Stimulated activated CD8-positive, alpha-beta memory T cell treated with anti-CD3 and anti-CD28 coated beads, Interleukin-12 subunit alpha, Interleukin-12 subunit beta, amount 100 ng/mL, for 24 hours (primary cell): ENCODE results near the gene TTC19.
"Not testable (repeated sequence)": the region's sequence is repeated elsewhere in the genome, so short reads cannot be mapped to it uniquely, and the experiment has no call there.

Experiments used
- DNase-seq: peaks from one replicate; pipeline ENCODE4 v3.0.0-alpha.2; 2020; ENCODE audit errors: extremely low read depth

TTC19 gene

DNA sequence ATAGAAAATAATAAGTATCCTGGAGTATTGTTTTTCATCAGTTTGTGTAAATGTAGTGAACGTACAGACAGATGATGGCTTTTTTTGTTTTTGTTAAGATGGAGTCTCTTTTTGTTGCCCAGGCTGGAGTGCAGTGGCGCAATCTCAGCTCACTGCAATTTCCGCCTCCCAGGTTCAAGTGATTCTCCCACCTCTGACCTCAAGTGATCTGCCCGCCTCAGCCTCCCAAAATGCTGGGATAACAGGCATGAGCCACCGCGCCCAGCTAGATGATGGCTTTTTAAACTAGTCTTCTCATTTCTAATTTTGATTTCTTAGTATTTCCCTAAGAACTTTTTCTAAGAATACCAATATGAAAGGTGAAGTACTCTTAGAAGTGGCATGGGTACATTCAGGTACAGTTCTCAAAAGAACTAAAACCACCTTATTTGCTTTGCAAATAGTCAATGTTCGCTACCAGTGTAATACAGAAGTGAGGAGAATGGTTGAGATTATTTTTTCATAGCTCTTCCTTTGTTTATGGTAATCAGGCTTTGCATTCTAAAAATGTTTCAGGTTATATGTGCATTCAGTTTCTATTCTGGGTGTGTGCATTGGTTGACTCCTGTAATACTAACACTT lies 34.2 kb downstream of the TTC19 start:
- DNase-seq: no peak

DNA sequence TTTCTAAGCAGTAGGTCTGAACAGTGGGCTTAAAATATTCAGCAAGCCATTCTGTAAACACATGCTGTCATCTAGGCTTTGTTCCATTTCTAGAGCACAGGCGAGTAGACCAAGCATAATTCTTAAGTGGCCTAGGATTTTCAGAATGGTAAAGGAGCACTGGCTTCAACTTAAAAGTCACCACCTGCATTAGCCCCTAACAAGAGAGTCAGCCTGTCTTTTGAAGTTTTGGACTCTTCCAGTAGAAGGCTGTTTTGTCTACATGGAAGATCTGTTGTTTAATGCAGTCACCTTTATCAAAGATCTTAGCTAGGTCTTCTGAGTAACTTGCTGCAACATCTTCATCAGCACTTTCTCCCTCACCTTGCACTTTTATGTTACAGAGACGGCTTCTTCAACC lies 36.6 kb downstream of the TTC19 start:
- no peak for DNase-seq

DNA sequence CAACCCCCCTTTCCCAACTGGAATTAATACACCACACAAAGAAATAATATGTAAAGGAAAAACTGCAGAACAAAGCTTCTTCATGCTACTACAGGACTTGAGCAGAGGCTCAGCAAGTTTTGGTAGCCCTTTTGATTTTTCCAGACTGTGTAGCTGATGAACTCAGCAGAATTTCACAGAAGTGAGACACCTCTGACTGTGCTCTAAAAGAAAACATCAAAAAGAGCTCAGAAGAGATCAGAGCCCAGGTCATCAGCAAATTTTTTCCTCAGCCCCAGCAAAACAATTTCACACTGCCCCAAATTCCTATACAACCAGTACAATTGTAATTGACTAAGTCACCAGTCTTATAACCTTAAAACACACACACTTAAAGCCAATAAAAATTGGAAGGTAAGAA lies 38.0 kb downstream of the TTC19 start:
- DNase-seq: no peak

DNA sequence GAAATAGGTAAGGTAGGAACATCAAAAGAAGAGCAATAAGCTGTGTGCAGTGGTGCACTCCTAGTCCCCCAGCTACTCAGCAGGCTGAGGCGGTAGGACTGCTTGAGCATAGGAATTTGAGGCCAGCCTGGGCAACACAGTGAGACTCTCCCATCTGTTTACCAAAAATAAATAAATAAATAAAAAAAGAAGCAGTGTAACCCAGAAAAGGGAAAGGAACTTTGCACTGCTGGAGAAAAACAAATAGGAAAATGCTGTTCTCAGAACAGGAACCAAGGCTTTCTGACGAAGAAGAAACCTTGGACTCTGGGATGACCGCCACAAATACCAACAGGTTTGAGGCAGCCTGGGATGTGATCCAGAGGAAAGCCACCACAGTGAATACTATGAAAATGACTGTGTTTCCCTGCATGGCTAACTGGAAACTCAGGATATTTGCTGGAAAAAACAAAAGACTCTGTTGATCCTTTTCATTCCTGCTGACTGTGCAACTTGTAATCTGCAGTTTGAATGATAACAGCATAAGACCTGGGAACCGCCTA lies 41.2 kb downstream of the TTC19 start:
- no peak for DNase-seq

DNA sequence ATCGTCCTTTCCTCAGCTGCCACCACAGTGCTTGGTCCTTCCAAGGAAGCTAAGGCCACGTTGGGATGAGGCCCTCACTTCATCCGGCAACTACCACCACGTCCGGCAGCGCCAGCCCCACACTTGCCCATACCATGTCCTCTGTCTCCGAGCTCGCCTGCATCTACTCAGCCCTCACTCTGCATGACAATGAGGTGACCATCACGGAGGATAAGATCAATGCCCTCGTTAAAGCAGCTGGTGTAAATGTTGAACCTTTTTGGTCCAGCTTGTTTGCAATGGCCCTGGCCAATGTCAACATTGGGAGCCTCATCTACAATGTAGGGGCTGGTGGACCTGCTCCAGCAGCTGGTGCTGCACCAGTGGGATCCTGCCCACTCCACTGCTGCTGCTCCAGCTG lies 44.9 kb downstream of the TTC19 start:
- no peak for DNase-seq

DNA sequence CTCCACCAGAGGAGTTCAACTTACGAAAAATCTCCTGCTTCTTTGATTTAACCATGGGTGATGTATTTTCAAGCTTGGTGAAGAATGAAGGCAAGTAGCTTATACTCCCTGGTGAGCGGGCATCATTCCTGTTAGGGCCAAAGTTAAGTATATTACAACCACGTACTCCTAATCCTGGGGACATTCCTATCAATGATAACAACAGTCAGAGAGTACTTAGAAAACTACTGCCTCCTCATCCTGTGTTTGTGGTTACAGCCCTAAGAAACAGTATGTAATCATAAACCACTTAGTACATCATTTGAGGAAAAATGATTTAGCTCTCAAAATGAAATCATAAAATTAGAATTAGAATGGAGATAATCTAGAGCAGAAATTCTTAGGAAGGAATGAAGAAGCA lies 47.3 kb downstream of the TTC19 start:
- no peak for DNase-seq

DNA sequence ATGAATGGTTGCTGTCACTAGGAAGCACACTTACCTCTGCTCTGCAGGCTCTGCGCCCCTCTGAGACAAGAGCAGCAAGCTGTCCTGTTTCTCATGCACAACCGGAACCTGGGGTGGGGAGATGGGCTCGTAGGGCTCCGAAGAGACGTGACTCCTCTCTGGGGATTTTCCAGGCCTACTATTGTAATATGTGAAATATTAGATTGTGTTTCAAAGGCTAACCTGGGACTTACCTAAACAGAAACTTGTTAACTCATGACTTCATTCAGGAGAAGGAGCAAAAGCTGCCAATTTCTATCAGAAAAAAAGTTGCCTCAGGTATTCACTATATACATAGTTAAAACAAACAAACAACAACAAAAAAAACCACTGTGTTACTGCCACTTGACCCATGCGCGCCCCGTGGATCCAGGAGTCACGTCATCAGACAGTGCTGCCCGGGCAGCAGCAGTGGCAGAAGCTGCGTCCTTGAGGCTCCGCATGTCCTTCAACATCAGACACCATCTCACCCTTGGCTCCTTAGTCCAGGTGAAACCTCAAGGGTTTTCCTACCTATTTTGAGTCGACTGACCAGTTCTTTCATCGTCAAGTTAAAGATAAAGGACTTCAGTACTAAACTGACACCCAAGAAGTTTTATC lies 49.3 kb downstream of the TTC19 start:
- DNase-seq: no peak

DNA sequence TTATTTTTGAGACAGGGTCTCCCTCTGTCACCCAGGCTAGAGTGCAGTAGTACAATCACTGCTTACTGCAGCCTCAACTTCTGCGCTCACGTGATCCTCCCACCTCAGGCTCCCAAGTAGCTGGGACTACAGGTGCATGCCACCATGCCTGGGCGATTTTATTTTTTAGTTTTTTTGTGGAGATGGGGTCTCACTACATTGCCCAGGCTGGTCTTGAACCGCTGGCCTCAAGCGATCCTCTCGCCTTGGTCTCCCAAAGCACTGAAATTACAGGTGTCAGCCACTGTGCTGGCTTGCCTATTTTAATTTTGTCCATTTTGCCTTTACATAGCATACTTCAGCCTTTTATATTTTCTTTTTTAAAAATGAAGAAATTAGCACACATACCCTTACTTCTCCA lies 51.2 kb downstream of the TTC19 start:
- DNase-seq: no peak

DNA sequence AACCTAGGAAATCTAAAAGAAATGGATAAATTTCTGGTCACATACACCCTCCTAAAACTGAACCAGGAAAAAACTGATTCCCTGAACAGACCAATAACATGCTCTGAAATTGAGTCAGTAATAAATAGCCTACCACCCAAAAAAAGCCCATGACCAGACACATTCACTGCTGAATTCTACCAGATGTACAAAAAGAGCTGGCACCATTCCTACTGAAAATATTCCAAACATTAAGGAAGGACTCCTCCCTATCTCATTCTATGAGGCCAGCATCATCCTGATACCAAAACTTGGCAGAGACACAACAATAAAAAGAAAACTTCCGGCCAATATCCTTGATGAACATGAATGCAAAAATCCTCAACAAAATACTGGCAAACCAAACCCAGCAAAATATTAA lies 52.9 kb downstream of the TTC19 start:
- no peak for DNase-seq

DNA sequence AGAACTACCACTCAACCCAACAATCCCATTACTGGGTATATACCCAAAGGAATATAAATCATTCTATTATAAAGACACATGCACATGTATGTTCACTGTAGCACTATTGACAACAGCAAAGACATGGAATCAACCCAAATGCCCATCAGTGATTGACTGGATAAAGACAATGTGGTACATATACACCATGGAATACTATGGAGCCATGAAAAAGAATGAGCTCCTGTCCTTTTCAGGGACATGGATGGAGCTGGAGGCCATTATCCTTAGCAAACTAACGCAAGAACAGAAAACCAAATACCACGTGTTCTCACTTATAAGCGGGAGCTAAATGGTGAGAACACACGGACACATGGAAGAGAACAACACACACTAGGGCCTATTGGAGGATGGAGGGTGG lies 55.5 kb downstream of the TTC19 start:
- not testable (repeated sequence) for DNase-seq

DNA sequence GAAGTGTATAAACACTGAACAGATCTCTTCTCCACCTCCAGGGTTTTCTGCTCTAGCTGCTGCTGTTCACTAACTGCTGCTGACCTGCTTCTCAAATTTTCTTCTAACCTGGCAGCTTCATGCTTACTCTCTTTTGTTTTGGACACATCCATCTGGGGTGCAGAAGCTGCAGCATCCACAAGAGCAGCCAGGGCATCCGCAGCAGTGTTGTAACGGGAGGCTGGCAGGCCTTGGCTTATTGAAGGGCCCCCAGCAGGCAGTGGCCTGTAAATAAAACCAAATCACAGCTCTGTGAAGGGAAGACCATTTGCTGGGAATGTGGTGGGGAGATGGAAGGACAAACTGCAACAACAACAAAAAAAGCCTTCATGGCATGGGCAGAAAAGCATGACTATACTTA lies 62.0 kb downstream of the TTC19 start:
- no peak for DNase-seq

DNA sequence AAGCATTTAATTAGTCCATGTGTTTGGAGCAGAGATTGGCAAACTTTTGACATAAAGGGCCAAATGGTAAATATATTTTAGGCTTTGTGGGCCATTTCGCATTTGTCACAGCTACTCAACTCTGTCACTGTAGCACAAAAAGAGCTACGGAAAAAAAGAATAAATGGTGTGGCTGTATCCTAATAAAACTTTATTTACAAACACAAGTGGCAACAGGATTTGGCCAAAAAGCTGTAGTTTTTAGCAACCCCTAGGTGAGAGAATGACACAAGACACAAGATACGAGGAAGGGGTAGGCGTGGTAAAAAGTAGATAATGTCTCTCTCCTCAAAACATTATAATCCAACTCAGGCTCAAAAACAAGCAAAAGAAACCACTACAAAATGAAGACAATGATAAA lies 66.5 kb downstream of the TTC19 start:
- DNase-seq: no peak

DNA sequence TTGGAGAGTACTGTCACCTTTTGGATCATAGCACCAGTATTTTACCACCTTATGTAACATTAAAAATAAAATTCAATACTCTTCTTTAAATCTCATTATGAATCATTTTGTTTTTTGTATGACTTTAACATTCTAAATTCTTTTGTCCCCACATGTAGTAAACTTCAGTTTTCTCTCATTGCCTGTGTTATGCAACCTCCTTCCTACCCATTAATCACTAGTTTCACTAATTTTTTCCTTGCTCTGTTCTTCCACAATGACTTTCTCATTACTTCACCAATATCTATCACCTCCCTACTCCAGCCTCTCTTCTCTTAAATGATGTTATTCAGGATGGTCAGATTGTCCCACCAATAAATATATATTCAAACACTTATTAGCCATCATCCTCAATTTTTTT lies 68.7 kb downstream of the TTC19 start:
- no peak for DNase-seq

DNA sequence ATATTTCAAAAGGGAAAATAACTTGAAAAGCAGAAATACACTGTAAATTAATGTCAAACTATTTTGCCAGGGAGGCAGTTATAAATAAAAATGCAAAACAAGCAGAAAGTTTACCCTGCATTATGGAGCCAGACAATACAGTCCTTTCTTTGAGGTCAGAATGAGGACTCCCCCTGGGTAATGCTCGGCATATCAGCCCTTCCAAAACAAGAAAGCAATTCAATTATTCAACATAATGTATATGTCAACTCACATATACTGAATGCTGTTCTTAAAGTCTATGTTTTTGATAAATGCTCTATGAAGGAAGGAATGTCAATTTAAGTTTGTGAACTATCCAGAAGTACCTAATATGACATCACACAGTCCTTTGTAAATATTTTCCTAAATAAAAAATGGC lies 72.4 kb downstream of the TTC19 start:
- no peak for DNase-seq

DNA sequence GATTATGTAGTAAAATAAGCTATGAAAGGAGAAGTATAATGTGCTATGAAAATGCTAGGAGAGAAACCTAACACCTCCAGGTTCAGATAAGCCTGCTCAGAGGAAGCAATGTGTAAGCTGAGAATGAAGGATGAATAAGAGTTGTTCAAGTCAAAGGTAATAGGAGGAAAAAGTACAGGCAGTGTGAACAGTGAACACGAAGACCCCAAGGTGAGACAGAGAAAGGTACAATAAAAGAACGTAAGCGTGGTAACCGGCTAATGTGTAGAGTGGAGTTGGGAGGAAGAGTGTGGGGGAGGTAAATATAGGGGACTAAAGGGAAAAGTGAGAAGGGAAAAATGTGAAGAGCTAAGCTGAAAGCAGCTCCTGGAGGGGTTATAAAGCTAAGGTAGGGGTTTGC lies 74.2 kb downstream of the TTC19 start:
- no peak for DNase-seq

DNA sequence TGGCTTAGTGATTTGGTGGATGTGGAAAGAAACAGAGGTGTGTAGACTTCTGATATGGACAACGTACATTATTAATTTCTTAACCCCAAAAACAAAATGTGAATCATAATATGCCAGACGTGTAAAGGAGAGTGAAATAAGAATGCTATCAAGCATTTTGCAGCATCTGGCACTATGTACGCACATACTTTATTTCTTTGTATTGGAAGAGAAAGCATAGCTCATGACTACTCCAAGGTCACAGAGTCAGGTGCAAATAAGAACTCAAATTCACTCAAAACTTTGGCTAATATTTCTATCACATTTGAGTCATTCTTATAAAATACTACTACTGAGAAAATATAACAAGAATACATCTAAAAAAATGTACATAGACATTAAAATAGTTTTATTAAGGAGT lies 74.8 kb downstream of the TTC19 start:
- no peak for DNase-seq

DNA sequence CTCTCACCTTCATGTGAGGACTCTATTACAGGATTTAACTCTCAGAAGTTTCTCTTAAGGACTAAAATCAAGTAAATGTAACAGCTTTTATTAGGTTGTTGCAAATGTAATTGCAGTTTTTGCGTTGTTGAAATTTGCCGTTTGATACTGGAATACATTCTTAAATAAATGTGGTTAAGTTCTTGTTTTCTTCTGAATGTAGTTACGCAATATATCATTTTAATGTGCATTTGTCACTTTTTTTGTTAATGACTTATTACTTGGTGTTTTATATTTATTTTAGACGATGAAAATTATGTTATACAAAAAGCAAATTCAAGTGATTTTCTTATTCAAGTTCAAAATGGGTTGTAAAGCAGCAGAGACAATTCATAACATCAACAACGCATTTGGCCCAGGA lies 76.3 kb downstream of the TTC19 start:
- no peak for DNase-seq
